Endothelial cell of umbilical vein (primary cell): ENCODE measurements around the gene IGF2BP2.

Experiments used
- CTCF ChIP-seq, 2 donors: IDR thresholded peaks; 1 replicate in 1 of 2; 2 replicates in 1 of 2; pipeline ENCODE4 v1.5.1; 2011; ENCODE audit warnings: low read length in 2 of 2, mild to moderate bottlenecking in 2 of 2, moderate library complexity in 2 of 2, control low read depth in 1 of 2, inconsistent platforms in 1 of 2, low read depth in 1 of 2; ENCODE audit not compliant: insufficient read depth in 1 of 2; ENCODE audit errors: extremely low read depth in 1 of 2
- EZH2 ChIP-seq: IDR thresholded peaks from 2 replicates; pipeline ENCODE4 v1.6.1; 2012; ENCODE audit warnings: borderline replicate concordance, low read depth, mild to moderate bottlenecking, moderate library complexity, low read length, inconsistent platforms; ENCODE audit not compliant: severe bottlenecking
- FOS ChIP-seq: IDR thresholded peaks from 2 replicates; pipeline ENCODE4 v1.6.1; 2011; ENCODE audit warnings: mild to moderate bottlenecking, low read length, moderate library complexity, borderline replicate concordance; ENCODE audit not compliant: insufficient read depth
- GATA2 ChIP-seq: IDR thresholded peaks from 2 replicates; pipeline ENCODE4 v1.7.0; 2011; ENCODE audit warnings: low read depth, mild to moderate bottlenecking, moderate library complexity, mixed read lengths, low read length; ENCODE audit not compliant: insufficient read length, insufficient read depth
- JUN ChIP-seq: IDR thresholded peaks from 2 replicates; pipeline ENCODE4 v1.6.1; 2011; ENCODE audit warnings: borderline replicate concordance, low read depth; ENCODE audit not compliant: insufficient read length, insufficient read depth
- MAX ChIP-seq: IDR thresholded peaks from 2 replicates; pipeline ENCODE4 v1.6.1; 2011; ENCODE audit not compliant: insufficient read depth, insufficient read length
- POLR2A ChIP-seq: IDR thresholded peaks from 2 replicates; pipeline ENCODE4 v1.6.1; 2012; ENCODE audit warnings: low read depth, mild to moderate bottlenecking, control low read depth, low read length
- POLR2AphosphoS5 ChIP-seq: IDR thresholded peaks from 2 replicates; pipeline ENCODE4 v1.6.1; 2012; ENCODE audit warnings: low read depth, mild to moderate bottlenecking, control low read depth, low read length, moderate library complexity; ENCODE audit not compliant: insufficient read depth

- no peak for TF ChIP-seq MAX
- TF ChIP-seq CTCF (IDR thresholded peaks at IDR 0.05; ENCODE audit: extremely low read depth in 1 of 2, insufficient read depth in 1 of 2, low read depth in 1 of 2, low read length in 2 of 2): no peak
- no peak for TF ChIP-seq EZH2
- TF ChIP-seq POLR2AphosphoS5: no peak
- TF ChIP-seq POLR2A: no peak
- TF ChIP-seq JUN: no peak
- TF ChIP-seq FOS: no peak
- no peak for TF ChIP-seq GATA2
Observed at GRCh38 chr3:185654758-185655145, 170.1 kb downstream of the IGF2BP2 start.
